Measurements from ENCODE around the gene AVPR1B.

- TF ChIP-seq CTCF (IDR thresholded peaks at IDR 0.05) (no peak), EP300 (IDR thresholded peaks at IDR 0.05) (no peak), POLR2A (IDR thresholded peaks at IDR 0.05) (no peak)
These were observed 11.7 kb downstream of the AVPR1B start for GRCh38 chr1:206105464-206105995.

Measured in ovary (tissue), 3 donors.